ENCODE measurements around the gene FHIT.
"Not testable (repeated sequence)": the region's sequence is repeated elsewhere in the genome, so short reads cannot be mapped to it uniquely, and the experiment has no call there.

Gene FHIT

GRCh38 chr3:61224823-61225222 is 26.4 kb downstream of the FHIT start:
- DNase-seq, result no peak

GRCh38 chr3:61223451-61223850 is 27.8 kb downstream of the FHIT start:
- no peak for DNase-seq

GRCh38 chr3:61222467-61222866 is 28.8 kb downstream of the FHIT start:
- DNase-seq, result no peak

GRCh38 chr3:61221759-61222362 is 29.4 kb downstream of the FHIT start:
- DNase-seq, result no peak

GRCh38 chr3:61218504-61218903 is 32.7 kb downstream of the FHIT start:
- no peak for DNase-seq

- DNase-seq, result not testable (repeated sequence)
These were observed 35.1 kb downstream of the FHIT start for GRCh38 chr3:61216171-61216570.

GRCh38 chr3:61202086-61202485 is 49.2 kb downstream of the FHIT start:
- DNase-seq, result no peak

GRCh38 chr3:61201071-61201470 is 50.2 kb downstream of the FHIT start:
- no peak for DNase-seq

- no peak for DNase-seq
These were observed 51.0 kb downstream of the FHIT start for GRCh38 chr3:61200270-61200669.

GRCh38 chr3:61199843-61200242 is 51.4 kb downstream of the FHIT start:
- no peak for DNase-seq

GRCh38 chr3:61194892-61195538 is 56.2 kb downstream of the FHIT start:
- DNase-seq, result no peak

GRCh38 chr3:61192222-61192621 is 59.0 kb downstream of the FHIT start:
- DNase-seq, result no peak

GRCh38 chr3:61190205-61190604 is 61.0 kb downstream of the FHIT start:
- DNase-seq, result not testable (repeated sequence)

- no peak for DNase-seq
These were observed 65.2 kb downstream of the FHIT start for GRCh38 chr3:61186030-61186429.

- no peak for DNase-seq
These were observed 66.3 kb downstream of the FHIT start for GRCh38 chr3:61184956-61185355.

- no peak for DNase-seq
These were observed 68.6 kb downstream of the FHIT start for GRCh38 chr3:61182662-61183061.

GRCh38 chr3:61181874-61182273 is 69.4 kb downstream of the FHIT start:
- DNase-seq, result peak; percentile 16

GRCh38 chr3:61180206-61180605 is 71.0 kb downstream of the FHIT start:
- DNase-seq, result no peak

- DNase-seq, result no peak
These were observed 73.1 kb downstream of the FHIT start for GRCh38 chr3:61178167-61178566.

- no peak for DNase-seq
These were observed 73.8 kb downstream of the FHIT start for GRCh38 chr3:61177450-61177849.

- DNase-seq, result no peak
These were observed 77.6 kb downstream of the FHIT start for GRCh38 chr3:61173676-61174075.

GRCh38 chr3:61172684-61173083 is 78.6 kb downstream of the FHIT start:
- DNase-seq, result no peak

- DNase-seq, result no peak
These were observed 79.0 kb downstream of the FHIT start for GRCh38 chr3:61172203-61172602.

- no peak for DNase-seq
These were observed 81.5 kb downstream of the FHIT start for GRCh38 chr3:61169621-61170251.

GRCh38 chr3:61168286-61168685 is 83.0 kb downstream of the FHIT start:
- DNase-seq, result no peak
